BLaER1 (cell line): ENCODE data around the gene BMP2K.

Source experiments
- H3K27ac ChIP-seq: shearing (Covaris generic); formaldehyde crosslinking; 2 replicates; pipeline ENCODE4 v1.8.1; 2022
- H3K27me3 ChIP-seq: shearing (Covaris generic); formaldehyde crosslinking; 2 replicates; pipeline ENCODE4 v1.8.1; 2022
- H3K36me3 ChIP-seq: shearing (Covaris generic); formaldehyde crosslinking; 2 replicates; pipeline ENCODE4 v1.8.1; 2022
- H3K4me1 ChIP-seq: shearing (Covaris generic); formaldehyde crosslinking; 2 replicates; pipeline ENCODE4 v1.8.1; 2022
- H3K4me2 ChIP-seq: shearing (Covaris generic); formaldehyde crosslinking; 2 replicates; pipeline ENCODE4 v1.8.1; 2022
- H3K4me3 ChIP-seq: shearing (Covaris generic); formaldehyde crosslinking; 2 replicates; pipeline ENCODE4 v1.8.1; 2022
- H3K9ac ChIP-seq: shearing (Covaris generic); formaldehyde crosslinking; 2 replicates; pipeline ENCODE4 v1.8.1; 2022
- H3K9me3 ChIP-seq: shearing (Covaris generic); formaldehyde crosslinking; 2 replicates; pipeline ENCODE4 v1.8.1; 2022
- H4K20me1 ChIP-seq: shearing (Covaris generic); formaldehyde crosslinking; 2 replicates; pipeline ENCODE4 v1.8.1; 2022
- Cebpa-rat ChIP-seq: shearing (Covaris generic); IDR thresholded peaks from 2 replicates; pipeline ENCODE4 v1.8.1; 2022

The BMP2K gene

GRCh38 chr4:78763251-78763650, 12.9 kb upstream of the BMP2K start:
- Histone ChIP-seq H3K4me2 (no peak overlapping the region), H4K20me1 (no peaks in the 10 kb centered on the region), H3K36me3 (no peaks in the 10 kb centered on the region), H3K9ac (no peak overlapping the region), H3K9me3 (no peaks in the 10 kb centered on the region), H3K4me3 (no peak overlapping the region), H3K4me1 (no peaks in the 10 kb centered on the region), H3K27me3 (no peaks in the 10 kb centered on the region), H3K27ac (no peak overlapping the region)
- TF ChIP-seq Cebpa-rat: no peak

DNA sequence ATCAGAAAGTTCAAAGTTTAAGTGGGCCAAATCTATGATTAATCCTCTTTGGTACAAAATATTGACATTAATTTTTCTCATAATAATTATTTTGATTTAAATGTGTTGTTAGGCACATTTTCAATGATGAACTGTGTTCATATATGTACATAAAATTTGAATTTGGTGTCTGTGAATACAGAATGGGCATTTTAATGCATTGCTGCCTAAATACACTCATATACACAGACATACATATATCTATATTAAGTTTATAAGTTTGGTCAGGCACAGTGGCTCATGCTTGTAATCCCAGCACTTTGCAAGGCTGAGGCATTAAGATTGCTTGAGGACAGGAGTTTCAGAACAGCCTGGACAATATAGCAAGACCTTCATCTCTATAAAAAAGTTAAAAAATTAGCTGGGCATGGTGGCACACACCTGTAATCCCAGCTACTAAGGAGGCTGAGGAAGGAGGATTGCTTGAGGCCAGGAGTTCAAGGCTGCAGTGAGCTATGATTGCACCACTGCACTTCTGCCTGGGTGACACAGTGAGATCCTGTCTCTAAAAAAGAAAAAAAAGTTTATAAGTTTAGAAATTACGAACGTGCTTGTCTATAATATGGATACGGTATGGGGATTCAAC, 12.3 kb upstream of the BMP2K start:
- Histone ChIP-seq H3K36me3 (no peaks in the 10 kb centered on the region), H3K4me2 (no peak overlapping the region), H3K27ac (no peak overlapping the region), H3K4me1 (no peaks in the 10 kb centered on the region), H3K9me3 (no peaks in the 10 kb centered on the region), H3K9ac (no peak overlapping the region), H3K27me3 (no peaks in the 10 kb centered on the region), H3K4me3 (no peak overlapping the region), H4K20me1 (no peaks in the 10 kb centered on the region)
- no peak for TF ChIP-seq Cebpa-rat

DNA sequence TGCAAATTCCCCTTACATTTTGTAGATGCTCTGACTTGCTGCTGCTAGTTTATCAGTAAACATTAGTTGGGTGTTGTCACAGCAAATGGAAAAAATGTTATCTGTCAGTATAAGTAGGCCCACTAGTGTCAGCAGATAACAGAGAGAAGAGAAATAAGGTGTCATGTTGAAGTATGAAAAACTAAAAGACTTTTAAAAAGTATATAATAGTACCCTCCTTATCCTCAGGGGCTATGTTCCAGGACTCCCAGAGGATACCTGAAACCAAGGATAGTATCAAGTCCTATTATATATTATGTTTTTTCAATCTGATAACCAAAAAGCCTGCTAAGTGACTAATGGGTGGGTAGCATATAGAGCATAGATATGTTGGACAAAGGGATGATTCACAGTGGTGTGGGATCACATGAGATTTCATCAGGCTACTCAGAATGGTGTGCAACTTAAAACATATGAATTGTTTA, 11.6 kb upstream of the BMP2K start:
- H3K27me3 ChIP-seq: no peaks in the 10 kb centered on the region
- H3K27ac ChIP-seq: no peak overlapping the region
- no peak overlapping the region for H3K4me2 ChIP-seq
- H3K9ac ChIP-seq: no peak overlapping the region
- no peaks in the 10 kb centered on the region for H3K36me3 ChIP-seq
- H3K4me1 ChIP-seq: no peaks in the 10 kb centered on the region
- H4K20me1 ChIP-seq: no peaks in the 10 kb centered on the region
- H3K9me3 ChIP-seq: no peaks in the 10 kb centered on the region
- no peak for TF ChIP-seq Cebpa-rat
- H3K4me3 ChIP-seq: no peak overlapping the region

- Histone ChIP-seq H3K27ac (no peak overlapping the region), H3K36me3 (no peaks in the 10 kb centered on the region), H3K27me3 (no peaks in the 10 kb centered on the region), H3K4me3 (no peak overlapping the region), H4K20me1 (no peaks in the 10 kb centered on the region), H3K4me1 (no peaks in the 10 kb centered on the region), H3K4me2 (no peak overlapping the region), H3K9me3 (no peaks in the 10 kb centered on the region), H3K9ac (no peak overlapping the region)
- no peak for TF ChIP-seq Cebpa-rat
Measured at GRCh38 chr4:78765432-78766006, 10.6 kb upstream of the BMP2K start.

GRCh38 chr4:78766026-78766425, 10.1 kb upstream of the BMP2K start:
- Histone ChIP-seq H3K27ac (no peak overlapping the region), H3K27me3 (no peaks in the 10 kb centered on the region), H3K9ac (no peak overlapping the region), H3K9me3 (no peaks in the 10 kb centered on the region), H3K4me2 (no peak overlapping the region), H4K20me1 (no peaks in the 10 kb centered on the region), H3K36me3 (no peaks in the 10 kb centered on the region), H3K4me1 (no peaks in the 10 kb centered on the region), H3K4me3 (no peak overlapping the region)
- no peak for TF ChIP-seq Cebpa-rat

GRCh38 chr4:78766650-78767049, 9.5 kb upstream of the BMP2K start:
- H3K4me3 ChIP-seq: no peak overlapping the region

GRCh38 chr4:78767350-78767749, 8.8 kb upstream of the BMP2K start:
- H3K27me3 ChIP-seq: no peaks in the 10 kb centered on the region
- no peak overlapping the region for H3K4me2 ChIP-seq
- TF ChIP-seq Cebpa-rat: no peak
- no peaks in the 10 kb centered on the region for H3K4me1 ChIP-seq
- no peaks in the 10 kb centered on the region for H3K9me3 ChIP-seq
- H4K20me1 ChIP-seq: no peaks in the 10 kb centered on the region
- no peak overlapping the region for H3K4me3 ChIP-seq
- no peak overlapping the region for H3K27ac ChIP-seq
- H3K9ac ChIP-seq: no peak overlapping the region
- H3K36me3 ChIP-seq: no peaks in the 10 kb centered on the region

More at GRCh38 chr4:78766650-78767049, 9.5 kb upstream of the BMP2K start:
- Histone ChIP-seq H3K4me1 (no peaks in the 10 kb centered on the region), H3K36me3 (no peaks in the 10 kb centered on the region), H3K9ac (no peak overlapping the region), H4K20me1 (no peaks in the 10 kb centered on the region), H3K4me2 (no peak overlapping the region), H3K27me3 (no peaks in the 10 kb centered on the region), H3K27ac (no peak overlapping the region), H3K9me3 (no peaks in the 10 kb centered on the region)
- TF ChIP-seq Cebpa-rat: no peak

GRCh38 chr4:78768452-78769180, 7.5 kb upstream of the BMP2K start:
- Histone ChIP-seq H3K27ac (no peak overlapping the region), H3K4me3 (no peak overlapping the region), H3K36me3 (no peaks in the 10 kb centered on the region), H4K20me1 (no peaks in the 10 kb centered on the region), H3K27me3 (no peaks in the 10 kb centered on the region), H3K9me3 (no peaks in the 10 kb centered on the region), H3K9ac (no peak overlapping the region), H3K4me1 (no peaks in the 10 kb centered on the region), H3K4me2 (no peak overlapping the region)
- no peak for TF ChIP-seq Cebpa-rat

DNA sequence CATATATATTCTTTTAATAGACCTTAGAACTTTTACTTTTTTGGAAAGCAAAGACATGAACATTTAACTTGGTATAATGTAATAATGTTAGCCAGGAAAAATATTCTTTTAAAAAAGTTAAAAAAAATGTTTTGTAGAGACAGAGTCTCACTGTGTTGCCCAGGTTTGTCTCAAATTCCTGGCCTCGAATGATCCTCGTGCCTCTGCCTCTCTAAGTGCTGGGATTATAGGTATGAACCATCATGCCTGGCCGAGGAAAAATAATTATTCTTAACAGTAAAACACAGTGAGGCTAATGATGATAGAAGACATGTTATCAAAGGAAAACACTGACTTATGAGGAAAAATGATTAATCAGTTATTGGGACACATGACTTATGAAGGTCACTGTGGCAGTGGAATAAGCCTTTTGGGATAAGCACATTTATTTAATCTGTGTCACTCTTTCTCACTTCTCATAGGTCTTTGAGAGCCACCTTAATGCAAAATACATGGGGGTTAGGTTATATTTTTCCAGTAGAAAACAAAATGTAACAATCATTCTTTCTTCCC, 6.0 kb upstream of the BMP2K start:
- TF ChIP-seq Cebpa-rat: no peak
- no peak overlapping the region for H3K9ac ChIP-seq
- no peaks in the 10 kb centered on the region for H3K9me3 ChIP-seq
- no peaks in the 10 kb centered on the region for H3K36me3 ChIP-seq
- H3K4me3 ChIP-seq: no peak overlapping the region
- H3K4me1 ChIP-seq: peaks cover 15% of the 10 kb centered on the region
- no peaks in the 10 kb centered on the region for H3K27me3 ChIP-seq
- no peaks in the 10 kb centered on the region for H4K20me1 ChIP-seq
- H3K27ac ChIP-seq: no peak overlapping the region
- H3K4me2 ChIP-seq: no peak overlapping the region

GRCh38 chr4:78772526-78773091, 3.5 kb upstream of the BMP2K start:
- no peaks in the 10 kb centered on the region for H4K20me1 ChIP-seq
- no peaks in the 10 kb centered on the region for H3K27me3 ChIP-seq
- TF ChIP-seq Cebpa-rat: no peak

More at GRCh38 chr4:78772526-78773091, 3.5 kb upstream of the BMP2K start:
- no peaks in the 10 kb centered on the region for H3K36me3 ChIP-seq
- H3K9ac ChIP-seq: no peak overlapping the region
- no peak overlapping the region for H3K4me3 ChIP-seq
- no peaks in the 10 kb centered on the region for H3K9me3 ChIP-seq
- peaks cover 17% of the 10 kb centered on the region for H3K4me1 ChIP-seq
- no peak overlapping the region for H3K4me2 ChIP-seq
- no peak overlapping the region for H3K27ac ChIP-seq
